CD1c-positive myeloid dendritic cell (primary cell): ENCODE measurements around the gene TTC3.
"Not testable (repeated sequence)": the region's sequence is repeated elsewhere in the genome, so short reads cannot be mapped to it uniquely, and the experiment has no call there.

Experiments used
- DNase-seq: peaks from one replicate; pipeline ENCODE4 v3.0.0-alpha.2; 2016; ENCODE audit errors: extremely low spot score

TTC3 gene

DNA sequence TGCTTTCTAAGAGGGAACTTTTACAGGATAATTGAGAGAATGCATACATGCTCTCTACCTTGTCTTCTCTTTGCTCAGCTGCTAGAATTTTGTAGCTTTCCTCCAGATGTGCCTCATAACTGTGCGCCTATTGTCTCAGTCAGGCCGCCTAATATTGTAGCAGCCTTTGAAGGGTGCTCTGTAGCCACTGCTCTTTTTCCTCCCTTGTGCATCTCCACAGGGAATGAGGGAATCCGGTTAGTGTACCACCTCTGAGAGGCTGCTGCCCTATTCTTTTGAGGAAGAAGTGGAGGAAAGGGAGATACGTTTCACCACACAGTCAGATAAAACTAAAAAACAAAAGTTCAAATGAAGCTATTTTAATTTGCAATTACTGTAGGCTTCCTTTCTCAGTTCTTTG lies 22.8 kb downstream of the TTC3 start:
- no peak for DNase-seq

DNA sequence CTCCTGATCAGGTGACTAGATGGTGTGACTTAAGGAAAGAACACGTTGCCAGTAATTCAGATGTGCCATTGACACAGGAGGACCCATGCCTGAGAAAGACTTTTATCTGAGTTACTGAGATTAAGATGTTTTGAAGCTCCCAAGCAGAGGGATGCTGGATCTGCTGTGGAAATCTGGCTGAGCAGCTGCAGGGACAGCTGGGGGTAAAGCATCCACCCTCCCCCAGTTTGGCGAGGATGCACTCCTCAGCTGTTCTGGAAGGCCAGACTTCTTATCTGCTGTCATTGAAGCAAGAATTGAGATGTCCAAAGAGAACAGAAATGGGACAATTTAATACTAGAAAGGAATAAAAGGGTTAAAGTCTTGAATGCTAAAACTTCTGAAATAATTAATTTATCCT lies 25.7 kb downstream of the TTC3 start:
- DNase-seq = no peak

DNA sequence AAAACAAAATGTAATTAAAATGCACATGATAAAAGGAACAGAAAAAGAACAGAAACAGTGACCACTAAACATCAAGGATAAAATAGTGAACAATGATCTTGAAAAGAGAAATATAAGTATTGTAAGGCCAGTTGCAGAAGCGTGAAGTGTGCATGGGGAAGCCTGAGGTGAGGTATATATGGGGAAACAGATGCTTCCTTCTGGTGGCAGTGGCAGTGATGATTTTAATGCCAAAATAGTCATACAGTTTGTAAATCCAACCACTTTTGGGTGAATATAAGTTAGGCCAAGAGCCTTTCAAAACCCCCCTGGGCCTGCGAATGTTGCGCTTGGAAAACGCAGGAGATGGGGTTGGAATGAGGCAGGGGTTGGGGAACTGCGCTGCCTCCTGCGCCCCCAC lies 27.3 kb downstream of the TTC3 start:
- no peak for DNase-seq

DNA sequence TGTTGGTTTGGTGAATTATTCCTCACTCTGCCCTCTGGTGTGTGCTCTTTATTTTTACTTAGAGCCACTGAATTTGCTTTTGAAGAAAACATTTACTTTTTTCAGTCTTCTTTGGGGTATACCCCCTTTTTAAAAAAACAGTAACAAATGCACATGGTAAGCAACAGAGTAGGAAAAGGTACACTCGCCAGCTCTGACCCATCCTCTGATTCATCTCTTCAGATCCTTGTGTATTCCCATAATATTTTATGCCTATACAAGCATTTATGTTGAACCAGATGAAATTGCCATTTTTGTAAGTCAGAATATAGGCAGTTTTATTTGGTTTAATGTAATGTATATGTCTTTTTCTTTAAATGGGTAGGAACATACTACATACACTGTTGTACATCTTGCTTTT lies 28.3 kb downstream of the TTC3 start:
- no peak for DNase-seq

DNA sequence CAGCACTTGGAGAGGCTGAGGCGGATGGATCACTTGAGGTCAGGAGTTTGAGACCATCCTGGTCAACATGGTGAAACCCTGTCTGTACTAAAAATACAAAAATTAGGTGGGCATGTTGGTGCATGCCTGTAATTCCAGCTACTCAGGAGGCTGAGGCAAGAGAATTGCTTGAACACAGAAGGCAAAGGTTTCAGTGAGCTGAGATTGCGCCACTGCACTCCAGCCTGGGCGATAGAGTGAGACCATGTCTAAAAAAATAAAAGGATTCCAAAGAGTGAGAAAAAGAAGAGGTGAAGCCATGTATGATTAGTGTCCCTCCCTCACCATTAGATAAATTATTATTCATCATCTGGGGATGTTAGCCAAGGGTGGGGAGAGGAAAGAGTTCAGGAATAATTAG lies 29.7 kb downstream of the TTC3 start:
- not testable (repeated sequence) for DNase-seq

DNA sequence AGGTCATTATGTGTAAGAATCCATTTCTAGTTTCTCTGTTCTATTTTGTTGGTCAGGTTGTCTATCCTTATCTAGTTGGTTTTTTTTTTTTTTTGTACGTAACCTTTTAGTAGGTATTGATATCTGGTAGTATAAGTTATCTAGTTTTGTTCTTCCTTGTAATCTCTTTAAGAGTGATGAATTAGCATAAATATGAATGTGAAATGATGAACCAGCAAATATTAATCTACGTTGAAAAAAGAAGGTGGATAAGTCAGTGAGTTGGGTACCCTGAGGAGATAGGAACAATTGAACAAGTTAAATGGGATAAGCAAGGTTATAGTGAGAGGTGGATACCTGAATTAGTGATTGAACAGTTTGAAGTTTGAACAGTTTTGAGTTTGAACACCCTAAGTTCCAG lies 33.9 kb downstream of the TTC3 start:
- no peak for DNase-seq

DNA sequence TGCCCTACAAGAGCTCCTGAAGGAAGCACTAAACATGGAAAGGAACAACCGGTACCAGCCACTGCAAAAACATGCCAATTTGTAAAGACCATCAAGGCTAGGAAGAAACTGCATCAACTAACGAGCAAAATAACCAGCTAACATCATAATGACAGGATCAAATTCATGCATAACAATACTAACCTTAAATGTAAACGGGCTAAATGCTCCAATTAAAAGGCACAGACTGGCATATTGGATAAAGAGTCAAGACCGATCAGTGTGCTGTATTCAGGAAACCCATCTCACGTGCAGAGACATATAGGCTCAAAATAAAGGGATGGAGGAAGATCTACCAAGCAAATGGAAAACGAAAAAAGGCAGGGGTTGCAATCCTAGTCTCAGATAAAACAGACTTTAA lies 38.0 kb downstream of the TTC3 start:
- DNase-seq = not testable (repeated sequence)

DNA sequence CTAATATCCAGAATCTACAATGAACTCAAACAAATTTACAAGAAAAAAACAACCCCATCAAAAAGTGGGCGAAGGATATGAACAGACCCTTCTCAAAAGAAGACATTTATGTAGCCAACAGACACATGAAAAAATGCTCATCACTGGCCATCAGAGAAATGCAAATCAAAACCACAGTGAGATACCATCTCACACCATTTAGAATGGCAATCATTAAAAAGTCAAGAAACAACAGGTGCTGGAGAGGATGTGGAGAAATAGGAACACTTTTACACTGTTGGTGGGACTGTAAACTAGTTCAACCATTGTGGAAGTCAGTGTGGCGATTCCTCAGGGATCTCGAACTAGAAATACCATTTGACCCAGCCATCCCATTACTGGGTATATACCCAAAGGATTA lies 41.2 kb downstream of the TTC3 start:
- not testable (repeated sequence) for DNase-seq

DNA sequence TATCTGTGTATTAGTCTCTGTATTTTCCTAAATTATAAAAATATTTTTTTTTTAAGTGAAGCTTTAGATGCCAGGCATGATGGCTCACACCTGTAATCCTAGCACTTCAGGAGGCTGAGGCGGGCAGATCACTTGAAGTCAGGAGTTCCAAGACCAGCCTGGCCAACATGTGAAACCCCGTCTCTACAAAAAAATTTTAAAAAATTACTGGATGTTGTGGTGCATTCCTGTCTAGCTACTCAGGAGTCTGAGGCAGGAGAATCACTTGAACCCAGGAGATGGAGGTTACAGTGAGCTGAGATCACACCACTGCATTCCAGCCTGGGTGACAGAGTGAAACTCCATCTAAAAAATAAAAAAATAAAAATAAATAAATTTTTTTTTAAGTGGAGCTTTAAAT lies 43.4 kb downstream of the TTC3 start:
- not testable (repeated sequence) for DNase-seq

DNA sequence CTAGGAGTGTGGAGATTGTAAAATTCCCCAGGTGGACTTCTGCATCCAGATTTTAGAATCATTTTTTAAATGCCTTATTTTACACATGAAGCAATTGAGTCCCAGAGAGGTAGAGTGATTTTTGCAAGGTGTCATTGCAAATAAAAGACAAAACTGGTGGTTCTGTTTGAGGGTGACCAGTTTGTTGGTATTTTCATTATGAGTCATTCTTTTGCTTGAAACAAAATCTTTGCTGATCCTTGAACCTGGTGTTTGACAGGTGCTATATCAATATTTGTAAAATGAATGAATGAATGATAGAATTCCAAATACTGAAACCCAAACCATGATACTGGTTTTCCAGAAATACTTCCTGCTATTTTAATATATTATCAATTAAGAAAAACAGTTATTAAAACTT lies 44.1 kb downstream of the TTC3 start:
- no peak for DNase-seq

DNA sequence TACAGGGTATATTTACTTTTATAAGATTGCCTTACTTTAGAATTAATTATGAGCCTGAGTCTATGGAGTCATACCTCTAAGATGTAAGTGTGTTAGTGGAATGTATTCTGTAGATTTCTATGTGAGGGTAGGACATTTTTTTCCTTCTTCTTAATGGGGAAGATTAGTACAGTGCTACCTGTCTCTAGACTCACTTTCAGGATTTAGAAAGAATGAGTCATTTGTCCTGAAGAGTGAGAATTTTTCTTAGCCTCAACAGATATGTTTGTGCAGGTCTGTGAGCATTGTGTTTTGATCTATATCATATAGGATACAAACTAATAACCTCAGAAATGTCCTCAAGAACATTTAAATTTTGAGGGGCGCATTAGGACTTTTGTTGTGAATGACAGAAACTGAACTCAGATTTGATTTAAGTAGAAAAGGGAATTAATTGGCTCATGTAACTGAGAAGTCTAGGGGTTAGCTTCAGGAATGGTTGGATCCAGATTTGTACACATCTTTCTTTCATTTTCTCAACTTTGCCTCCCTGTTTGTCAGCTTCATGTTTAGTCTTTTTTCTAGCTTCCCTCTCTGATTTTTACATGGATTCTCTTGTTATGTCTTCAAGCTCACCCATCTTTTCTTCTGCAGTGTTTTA lies 45.3 kb downstream of the TTC3 start:
- DNase-seq = no peak

DNA sequence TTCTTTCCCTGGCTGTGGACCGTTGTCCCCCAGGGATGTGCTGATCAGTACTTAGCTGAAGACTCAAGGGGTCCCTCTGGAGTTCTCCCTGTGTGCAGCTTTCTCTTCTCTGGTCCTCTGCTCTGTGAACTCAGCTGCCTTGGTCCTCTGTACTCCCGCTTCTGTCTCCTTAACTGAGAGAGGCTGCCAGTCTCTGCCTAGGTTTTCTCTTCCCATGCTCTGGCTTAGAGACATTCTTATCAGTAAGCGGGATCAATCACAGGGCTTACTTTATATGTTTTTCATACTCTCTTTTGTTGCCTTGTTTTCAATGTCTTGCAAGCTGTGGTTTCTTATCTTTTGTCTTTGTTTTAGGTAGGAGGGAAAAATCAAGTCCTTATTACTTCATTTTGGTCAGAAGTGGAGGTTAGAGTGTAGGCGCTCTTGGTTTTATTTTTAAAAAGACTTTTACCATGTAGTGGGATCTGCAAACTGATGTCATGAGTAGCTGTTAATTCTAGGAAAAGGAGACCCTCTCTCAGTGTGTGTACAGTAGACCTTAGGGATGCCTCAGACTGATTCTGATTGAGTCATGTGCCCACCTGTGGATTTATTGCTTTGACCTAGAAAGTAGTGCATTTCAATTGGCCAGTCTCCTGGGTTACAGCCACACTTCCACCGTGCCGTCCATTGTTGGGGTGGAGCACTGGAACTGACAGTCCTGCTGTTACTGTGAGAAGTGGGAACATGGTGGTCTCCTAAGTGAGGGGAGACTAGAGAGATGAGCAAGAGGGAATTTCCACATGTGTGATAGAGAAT lies 46.6 kb downstream of the TTC3 start:
- DNase-seq = no peak

DNA sequence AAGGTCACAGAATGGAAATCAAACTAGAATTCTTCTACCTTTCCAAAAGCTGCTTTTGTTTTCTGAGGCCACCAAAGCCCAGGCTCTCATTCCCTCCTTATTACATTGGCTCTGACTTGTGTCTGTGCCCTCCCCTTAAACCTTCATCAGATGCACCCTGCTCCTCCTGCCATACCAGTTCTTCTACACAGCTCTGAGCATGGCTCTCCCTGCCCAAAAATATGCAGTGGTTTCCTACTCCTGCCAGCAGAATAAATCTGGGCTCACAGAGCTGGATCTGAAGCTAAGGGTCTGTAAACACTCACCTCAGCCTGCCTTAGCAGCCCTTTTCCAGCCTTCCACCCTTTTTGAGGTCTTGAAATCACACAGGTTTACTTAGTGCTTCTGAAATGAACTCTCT lies 55.0 kb downstream of the TTC3 start:
- no peak for DNase-seq

DNA sequence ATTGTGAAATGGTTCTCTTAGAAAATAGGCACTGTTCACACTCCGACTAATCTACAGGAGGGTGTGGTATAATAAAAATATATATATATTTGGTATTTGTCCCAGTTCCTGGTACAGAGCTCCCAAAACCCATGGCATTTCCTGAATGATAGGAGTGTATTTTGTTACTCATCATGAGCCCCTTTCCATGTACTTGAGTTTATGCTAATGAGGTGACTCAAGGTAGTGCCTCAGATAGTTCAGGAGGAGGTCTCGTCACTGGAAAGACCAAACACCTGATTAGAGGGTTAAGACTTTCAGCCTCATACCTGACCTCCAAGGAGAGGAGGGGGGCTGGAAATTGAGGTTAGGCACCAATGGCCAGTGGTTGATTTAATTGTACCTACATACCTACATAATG lies 57.9 kb downstream of the TTC3 start:
- no peak for DNase-seq

DNA sequence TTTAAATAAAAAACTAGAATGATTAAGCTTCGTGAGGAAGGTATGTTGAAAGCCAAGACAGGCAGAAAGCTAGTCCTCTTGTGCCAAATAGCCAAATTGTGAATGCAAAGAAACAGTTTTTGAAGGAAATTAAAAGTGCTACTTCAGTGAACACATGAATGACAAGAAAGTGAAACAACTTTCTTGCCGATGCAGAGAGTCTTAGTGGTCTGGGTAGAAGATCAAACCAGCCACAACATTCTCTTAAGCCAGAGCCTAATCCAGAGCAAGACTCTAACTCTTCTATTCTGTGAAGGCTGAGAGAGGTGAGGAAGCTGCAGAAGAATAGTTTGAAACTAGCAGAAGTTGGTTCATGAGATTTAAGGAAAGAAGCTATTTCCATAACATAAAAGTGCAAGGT lies 63.2 kb downstream of the TTC3 start:
- no peak for DNase-seq

DNA sequence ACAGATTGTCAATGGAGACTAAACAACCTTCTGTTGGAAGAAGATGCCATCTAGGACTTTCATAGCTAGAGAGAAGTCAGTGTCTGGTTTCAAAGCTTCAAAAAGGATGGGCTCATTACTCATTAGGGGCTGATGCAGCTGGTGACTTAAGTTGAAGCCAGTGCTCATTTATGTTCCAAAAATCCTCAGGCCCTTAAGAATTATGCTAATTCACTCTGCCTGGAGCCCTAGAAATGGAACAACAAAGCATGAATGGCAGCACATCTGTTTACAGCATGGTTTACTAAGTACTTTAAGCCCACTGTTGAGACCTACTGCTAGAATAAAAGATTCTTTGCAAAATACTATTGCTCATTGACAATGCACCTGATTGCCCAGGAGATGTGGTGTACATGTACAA lies 63.7 kb downstream of the TTC3 start:
- no peak for DNase-seq

DNA sequence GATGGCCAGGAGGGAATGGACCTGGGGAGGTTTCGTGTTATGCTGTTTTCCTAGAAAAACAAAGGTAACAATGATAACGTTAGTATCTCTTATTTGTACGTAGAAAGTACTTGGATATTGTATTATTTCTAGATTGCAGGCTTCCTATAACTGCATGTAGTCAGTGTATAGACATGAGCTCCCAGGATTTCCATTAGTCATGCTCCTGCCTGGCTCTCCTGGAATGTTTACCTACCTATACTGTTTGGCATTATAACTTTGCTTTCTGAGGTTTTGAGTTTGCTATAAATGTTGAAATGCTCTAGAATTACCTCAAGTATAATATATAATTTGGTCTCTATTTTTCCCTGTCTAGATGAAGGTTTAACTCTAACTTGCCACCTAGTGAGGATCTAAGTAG lies 66.1 kb downstream of the TTC3 start:
- no peak for DNase-seq

DNA sequence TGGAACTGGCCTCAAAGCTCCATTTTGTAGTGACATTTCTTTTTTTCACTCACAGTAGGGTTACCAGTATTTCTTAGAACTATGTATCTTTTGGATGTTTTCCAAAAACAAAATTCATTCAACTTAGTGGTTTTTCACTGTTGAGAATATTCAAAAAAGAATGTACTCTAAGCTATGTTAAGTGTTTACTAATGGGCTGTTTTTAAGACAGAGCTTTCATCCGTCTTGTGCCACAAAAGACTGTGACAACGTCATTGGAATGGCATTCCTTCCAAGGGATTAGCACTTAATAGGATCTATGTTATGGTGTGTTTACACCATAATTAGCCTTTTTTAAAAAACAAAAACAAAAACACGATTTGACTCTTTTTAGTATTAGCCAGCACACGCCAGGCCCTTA lies 66.8 kb downstream of the TTC3 start:
- no peak for DNase-seq

DNA sequence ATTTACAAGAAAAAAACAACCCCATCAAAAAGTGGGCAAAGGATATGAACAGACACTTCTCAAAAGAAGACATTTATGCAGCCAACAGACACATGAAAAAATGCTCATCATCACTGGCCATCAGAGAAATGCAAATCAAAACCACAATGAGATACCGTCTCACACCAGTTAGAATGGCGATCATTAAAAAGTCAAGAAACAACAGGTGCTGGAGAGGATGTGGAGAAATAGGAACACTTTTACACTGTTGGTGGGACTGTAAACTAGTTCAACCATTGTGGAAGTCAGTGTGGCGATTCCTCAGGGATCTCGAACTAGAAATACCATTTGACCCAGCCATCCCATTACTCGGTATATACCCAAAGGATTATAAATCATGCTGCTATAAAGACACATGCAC lies 70.3 kb downstream of the TTC3 start:
- DNase-seq = not testable (repeated sequence)

DNA sequence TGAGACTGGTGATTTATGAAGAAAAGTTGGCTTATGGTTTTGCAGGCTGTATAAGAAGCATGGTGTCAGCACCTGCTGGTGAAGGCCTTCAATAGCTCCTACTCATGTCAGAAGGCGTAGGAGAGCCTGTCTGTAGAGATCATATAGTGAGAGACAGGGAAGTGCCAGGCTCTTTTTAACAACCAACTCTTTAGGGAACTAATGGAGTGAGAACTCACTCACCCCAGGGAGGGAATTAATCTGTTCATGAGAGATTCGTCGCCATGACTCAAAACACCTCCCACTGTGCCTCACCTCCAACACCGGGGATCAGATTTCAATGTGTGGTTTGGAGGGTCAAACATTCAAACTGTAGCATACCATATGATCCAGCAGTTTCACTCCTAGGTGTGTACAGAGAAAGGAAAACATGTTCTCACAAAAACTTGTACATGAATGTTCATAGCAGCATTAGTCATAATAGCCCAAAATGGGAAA lies 72.6 kb downstream of the TTC3 start:
- DNase-seq = no peak

DNA sequence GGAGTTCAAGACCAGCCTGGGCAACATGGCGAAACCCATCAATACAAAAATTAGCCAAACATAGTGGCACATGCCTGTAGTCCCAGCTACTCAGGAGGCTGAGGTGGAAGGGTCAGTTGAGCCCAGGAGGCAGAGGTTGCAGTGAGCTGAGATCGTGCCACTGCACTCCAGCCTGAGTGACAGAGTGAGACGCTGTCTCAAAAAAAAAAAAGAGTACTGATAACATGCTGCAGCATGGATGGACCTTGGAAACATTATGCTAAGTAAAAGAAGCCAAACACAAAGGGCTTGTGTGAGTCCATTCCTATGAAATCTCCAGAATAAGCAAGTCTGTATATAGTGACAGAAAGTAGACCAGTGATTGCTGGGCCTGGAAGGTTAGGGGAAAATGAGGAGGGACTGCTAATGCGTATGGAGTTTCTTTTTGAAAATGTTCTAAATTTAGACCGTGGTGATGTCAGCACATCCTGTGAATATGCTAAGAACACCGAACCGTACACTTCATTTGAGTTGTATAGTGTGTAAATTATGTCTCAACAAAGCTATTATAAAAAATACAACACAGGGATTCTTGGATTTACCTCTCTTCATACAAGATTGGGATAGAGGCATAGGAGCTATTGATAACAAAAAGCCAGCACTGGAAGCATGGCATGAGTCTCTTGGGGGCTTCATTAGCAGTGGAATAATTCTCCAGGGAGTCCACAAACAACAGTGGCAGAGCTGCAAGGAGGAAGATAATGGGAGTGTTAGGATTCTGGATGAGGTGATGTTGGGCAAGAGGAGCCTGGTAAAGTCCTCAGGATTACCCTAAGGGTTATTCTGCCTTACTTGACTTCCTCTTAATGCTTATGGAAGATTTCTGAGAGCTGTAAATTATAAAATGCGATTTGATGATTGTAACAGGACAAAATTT lies 73.5 kb downstream of the TTC3 start:
- DNase-seq = no peak

DNA sequence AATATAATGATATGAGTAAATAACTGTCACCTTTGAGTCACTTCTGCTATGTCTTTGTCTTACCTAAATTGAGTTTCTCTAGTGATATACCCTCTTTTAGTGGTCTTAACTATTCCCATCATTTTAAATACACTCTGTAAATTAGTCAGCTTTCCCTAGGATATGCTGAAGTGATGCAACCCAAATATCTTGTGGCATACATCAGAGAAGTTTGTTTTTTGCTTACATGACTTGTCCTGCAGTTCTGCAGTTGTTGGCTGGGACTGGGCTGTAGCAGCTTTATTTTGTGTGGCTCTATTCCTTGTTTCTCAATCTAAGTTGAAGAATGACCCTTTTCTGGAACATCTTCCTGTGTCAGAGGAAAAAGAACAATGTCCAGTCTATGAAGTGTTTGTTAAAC lies 76.4 kb downstream of the TTC3 start:
- no peak for DNase-seq
